Esophagus squamous epithelium (tissue), 4 donors: ENCODE results near the gene BCL2L11.

ENCODE experiments used
- CTCF ChIP-seq, 6 experiments: fragments of 450-650 bp in 4 of 6; fragments of 200-600 bp in 2 of 6; sonication (generic) in 2 of 6; IDR thresholded peaks; one replicate each; pipeline ENCODE4 v1.5.1; 2016 to 2019; ENCODE audit warnings: antibody characterized with exemption in 6 of 6, mild to moderate bottlenecking in 4 of 6, moderate library complexity in 4 of 6
- POLR2A ChIP-seq, 4 donors: fragments of 450-650 bp; IDR thresholded peaks; one replicate each; pipeline ENCODE4 v1.6.1; 2017; ENCODE audit warnings: antibody characterized with exemption in 4 of 4, mild to moderate bottlenecking in 4 of 4, moderate library complexity in 3 of 4

GRCh38 chr2:111126581-111126980 is 5.9 kb downstream of the BCL2L11 start:
- TF ChIP-seq POLR2A (IDR thresholded peaks at IDR 0.05) (no peak), CTCF (IDR thresholded peaks at IDR 0.05) (no peak)
